A673 (cell line): ENCODE data around the gene TSPAN14. TPM values are rescaled to one million over a fixed set of nuclear protein-coding genes. Genes with fewer than 3 reads are reported as not detected.

Experiments
- BruUV-seq: library from RNA; stranded (reverse); fragments of 400-500 nt; replicated peaks from 2 replicates; lab custom pipeline; 2021; lab: Mats Ljungman, UMichigan
- CTCF ChIA-PET: fragments of 300-600 bp; sonication (Branson Sonifier 250); formaldehyde crosslinking; loops from one replicate; lab custom pipeline; 2022; ENCODE audit warnings: antibody characterized with exemption; lab: Charles Lee
- POLR2A ChIA-PET: fragments of 300-600 bp; sonication (Branson Sonifier 250); formaldehyde crosslinking; loops from one replicate; lab custom pipeline; 2022; ENCODE audit warnings: antibody characterized with exemption; ENCODE audit not compliant: low non-redundant PET; lab: Charles Lee
- DNase-seq: peaks from one replicate; pipeline ENCODE4 v3.0.0-alpha.2; 2015; ENCODE audit warnings: low spot score
- H3K27ac ChIP-seq: fragments of 200-600 bp; sonication (generic); 2 replicates; pipeline ENCODE4 v1.5.1; 2016; ENCODE audit warnings: mixed run types, low read depth, mild to moderate bottlenecking, mixed read lengths, antibody characterized with exemption, low read length; ENCODE audit not compliant: poor library complexity, severe bottlenecking
- H3K27me3 ChIP-seq: fragments of 200-600 bp; sonication (generic); replicated peaks from 2 replicates; pipeline ENCODE4 v1.6.1; 2017; ENCODE audit warnings: mixed run types, low read depth, mild to moderate bottlenecking, mixed read lengths, antibody characterized with exemption, low read length; ENCODE audit not compliant: insufficient read depth, poor library complexity
- H3K36me3 ChIP-seq: fragments of 200-600 bp; sonication (generic); 2 replicates; pipeline ENCODE4 v1.6.1; 2016; ENCODE audit warnings: mixed run types, mild to moderate bottlenecking, mixed read lengths, antibody characterized with exemption, low read length; ENCODE audit not compliant: insufficient read depth, poor library complexity, severe bottlenecking
- H3K4me1 ChIP-seq: fragments of 200-600 bp; sonication (generic); 2 replicates; pipeline ENCODE4 v1.6.1; 2017; ENCODE audit warnings: mixed run types, mild to moderate bottlenecking, mixed read lengths, antibody characterized with exemption, low read length; ENCODE audit not compliant: insufficient read depth, poor library complexity, severe bottlenecking
- H3K4me3 ChIP-seq: fragments of 200-600 bp; sonication (generic); 2 replicates; pipeline ENCODE4 v1.5.1; 2016; ENCODE audit warnings: low read depth, mixed run types, mild to moderate bottlenecking, mixed read lengths, low read length; ENCODE audit not compliant: poor library complexity, severe bottlenecking
- H3K9me3 ChIP-seq: fragments of 200-600 bp; sonication (generic); 2 replicates; pipeline ENCODE4 v1.6.1; 2016; ENCODE audit warnings: mixed run types, low read depth, mild to moderate bottlenecking, mixed read lengths, antibody characterized with exemption, low read length; ENCODE audit not compliant: poor library complexity, severe bottlenecking
- CTCF ChIP-seq: fragments of 300-800, 200-600 bp; sonication (generic); conservative IDR thresholded peaks from 2 replicates; pipeline ENCODE4 v1.5.1; 2017; ENCODE audit warnings: low read depth, mild to moderate bottlenecking, antibody characterized with exemption, low read length, moderate library complexity, mixed read lengths
- EZH2 ChIP-seq: fragments of 200-600 bp; sonication (generic); IDR thresholded peaks from 2 replicates; pipeline ENCODE4 v1.6.1; 2017; ENCODE audit warnings: borderline replicate concordance, low read depth, mild to moderate bottlenecking, mixed read lengths, antibody characterized with exemption, low read length; ENCODE audit not compliant: poor library complexity, severe bottlenecking
- intact Hi-C: fragments of 100-400 bp; cut with micrococcal nuclease; formaldehyde crosslinking; loops from one replicate; pipeline ENCODE4 v1.10.0; 2022; ENCODE audit not compliant: unreplicated experiment
- total RNA-seq: library from RNA; stranded (reverse); gene quantifications from 2 replicates; pipeline ENCODE4 v1.2.3, GENCODE V29; 2021

The TSPAN14 gene
- total RNA-seq, 1 experiment from 2014 or later, result 50.4 TPM

- peaks cover 72% of the 10 kb centered on the region for H3K4me1 ChIP-seq
- BruUV-seq, result no TSS peak
- H3K4me3 ChIP-seq, result no peak overlapping the region
- intact Hi-C loops, result no loop called here
- H3K27me3 ChIP-seq, result no peaks in the 10 kb centered on the region
- no peak for DNase-seq
- POLR2A ChIA-PET, result no interaction called here
- no peaks in the 10 kb centered on the region for H3K36me3 ChIP-seq
- no peak for TF ChIP-seq EZH2
- TF ChIP-seq CTCF, result no peak
- no peaks in the 10 kb centered on the region for H3K9me3 ChIP-seq
- no peak overlapping the region for H3K27ac ChIP-seq
- CTCF ChIA-PET, result no interaction called here
These were observed 42.8 kb upstream of the TSPAN14 start for GRCh38 chr10:80411267-80411668.

- Histone ChIP-seq H3K27me3 (no peaks in the 10 kb centered on the region), H3K4me3 (no peak overlapping the region), H3K4me1 (peaks cover 75% of the 10 kb centered on the region), H3K27ac (peak overlapping the region; percentile 67), H3K36me3 (no peaks in the 10 kb centered on the region), H3K9me3 (no peaks in the 10 kb centered on the region)
- CTCF ChIA-PET, result no interaction called here
- TF ChIP-seq EZH2 (no peak), CTCF (no peak)
- intact Hi-C loops, result no loop called here
- BruUV-seq, result no TSS peak
- POLR2A ChIA-PET, result no interaction called here
- DNase-seq, result no peak
These were observed 42.4 kb upstream of the TSPAN14 start for GRCh38 chr10:80411681-80412220.

- Histone ChIP-seq H3K27ac (peak overlapping the region; percentile 67), H3K4me1 (peaks cover 77% of the 10 kb centered on the region), H3K9me3 (no peaks in the 10 kb centered on the region), H3K4me3 (no peak overlapping the region), H3K36me3 (no peaks in the 10 kb centered on the region), H3K27me3 (no peaks in the 10 kb centered on the region)
- intact Hi-C loops, result no loop called here
- ChIA-PET CTCF (no interaction called here), POLR2A (no interaction called here)
- no peak for TF ChIP-seq CTCF
- no peak for TF ChIP-seq EZH2
- BruUV-seq, result no TSS peak
- no peak for DNase-seq
These were observed 41.6 kb upstream of the TSPAN14 start for GRCh38 chr10:80412486-80412885.
